HG02973 (cell line): ENCODE measurements around the gene NEURL2.
A peak's percentile ranks its signal among the peaks of the same experiment; 100 is the strongest.
"Not testable (repeated sequence)": the region's sequence is repeated elsewhere in the genome, so short reads cannot be mapped to it uniquely, and the experiment has no call there.

Experiments
- ATAC-seq: cut with Tn5 transposase; IDR thresholded peaks from one replicate; pipeline ENCODE4 v1.9.1; 2021; ENCODE audit warnings: moderate library complexity; ENCODE audit not compliant: unreplicated experiment

The NEURL2 gene

GRCh38 chr20:45874576-45874975 is 16.4 kb downstream of the NEURL2 start:
- no peak for ATAC-seq

GRCh38 chr20:45874104-45874481 is 16.9 kb downstream of the NEURL2 start:
- not testable (repeated sequence) for ATAC-seq

GRCh38 chr20:45873409-45874103 is 17.5 kb downstream of the NEURL2 start:
- ATAC-seq: no peak

- ATAC-seq: no peak
Measured at GRCh38 chr20:45872626-45873025, 18.4 kb downstream of the NEURL2 start.

GRCh38 chr20:45867819-45868176 is 23.2 kb downstream of the NEURL2 start:
- ATAC-seq: no peak

GRCh38 chr20:45867136-45867818 is 23.7 kb downstream of the NEURL2 start:
- no peak for ATAC-seq

GRCh38 chr20:45866454-45866853 is 24.6 kb downstream of the NEURL2 start:
- no peak for ATAC-seq

GRCh38 chr20:45863543-45864470 is 27.2 kb downstream of the NEURL2 start:
- ATAC-seq: no peak

- no peak for ATAC-seq
Measured at GRCh38 chr20:45861221-45862075, 29.6 kb downstream of the NEURL2 start.

- no peak for ATAC-seq
Measured at GRCh38 chr20:45860560-45861220, 30.3 kb downstream of the NEURL2 start.

GRCh38 chr20:45859916-45860315 is 31.1 kb downstream of the NEURL2 start:
- ATAC-seq: no peak

GRCh38 chr20:45857882-45858216 is 33.2 kb downstream of the NEURL2 start:
- ATAC-seq: peak; percentile 17

GRCh38 chr20:45857114-45857881 is 33.7 kb downstream of the NEURL2 start, which contains the start of the genes ACOT8 and ZSWIM3:
Gene ACOT8, minus strand, starts transcription at chr20:45857392. Its CDS starts 77 bp downstream, at chr20:45857315.
Gene ZSWIM3, plus strand, starts transcription at chr20:45857614. Its CDS starts 212 bp downstream, at chr20:45857826.
- ATAC-seq: peak; percentile 94

- no peak for ATAC-seq
Measured at GRCh38 chr20:45853484-45853883, 37.5 kb downstream of the NEURL2 start.

- no peak for ATAC-seq
Measured at GRCh38 chr20:45852326-45852725, 38.7 kb downstream of the NEURL2 start.

- no peak for ATAC-seq
Measured at GRCh38 chr20:45851501-45851900, 39.5 kb downstream of the NEURL2 start.

GRCh38 chr20:45850926-45851325 is 40.1 kb downstream of the NEURL2 start:
- no peak for ATAC-seq

GRCh38 chr20:45850238-45850637 is 40.8 kb downstream of the NEURL2 start:
- no peak for ATAC-seq

- no peak for ATAC-seq
Measured at GRCh38 chr20:45848969-45849582, 41.9 kb downstream of the NEURL2 start.
